B cell (primary cell): ENCODE results near the gene ZRSR2. TPM values are rescaled to one million over a fixed set of nuclear protein-coding genes. Genes with fewer than 3 reads are reported as not detected.

Source experiments
- ATAC-seq: fragments of 200-7000 bp; cut with Tn5 transposase; one replicate; pipeline ENCODE4 v1.10.0; 2021; ENCODE audit warnings: low read depth, mild to moderate bottlenecking, moderate number of reproducible peaks, moderate library complexity
- CTCF ChIA-PET: fragments of 350-600 bp; sonication (Branson Sonifier 250); formaldehyde crosslinking; loops from one replicate; lab custom pipeline; 2021; ENCODE audit warnings: antibody characterized with exemption, inconsistent platforms; lab: Charles Lee
- POLR2A ChIA-PET: fragments of 350-600 bp; sonication (Branson Sonifier 250); formaldehyde crosslinking; loops from one replicate; lab custom pipeline; 2021; ENCODE audit warnings: antibody characterized with exemption; lab: Charles Lee
- DNase-seq: peaks from one replicate; pipeline ENCODE4 v3.0.0; 2013
- H2AFZ ChIP-seq: 2 replicates; pipeline ENCODE4 v1.6.1; 2012; ENCODE audit warnings: mild to moderate bottlenecking, low read depth, low read length; ENCODE audit not compliant: insufficient read depth, poor library complexity, severe bottlenecking
- H3K27ac ChIP-seq, 2 donors: 1 replicate in 1 of 2; 2 replicates in 1 of 2; pipeline ENCODE4 v1.5.1; 2012 to 2013; ENCODE audit warnings: low read length in 2 of 2, mild to moderate bottlenecking in 2 of 2, moderate library complexity in 1 of 2
- H3K27me3 ChIP-seq, 4 experiments: fragments of 200-600 bp in 1 of 4; sonication (generic) in 1 of 4; replicated peaks in 1 of 4; 1 replicate in 2 of 4; 2 replicates in 2 of 4; pipeline versions ENCODE4 v1.6.1 to v1.7.0; 2013 to 2016; ENCODE audit warnings: low read length in 3 of 4, mild to moderate bottlenecking in 2 of 4, mixed read lengths in 1 of 4, moderate library complexity in 1 of 4; ENCODE audit not compliant: insufficient read depth in 4 of 4, control insufficient read depth in 3 of 4; ENCODE audit errors: control extremely low read depth in 1 of 4
- H3K36me3 ChIP-seq, 2 experiments: replicated peaks in 1 of 2; 1 replicate in 1 of 2; 2 replicates in 1 of 2; pipeline versions ENCODE4 v1.6.1 to v1.7.1; 2013; ENCODE audit warnings: low read length in 1 of 2; ENCODE audit not compliant: insufficient read depth in 2 of 2, control insufficient read depth in 1 of 2; ENCODE audit errors: control extremely low read depth in 1 of 2, extremely low read depth in 1 of 2
- H3K4me1 ChIP-seq, 2 donors: fragments of 200-600 bp in 1 of 2; sonication (generic) in 1 of 2; 1 replicate in 1 of 2; 2 replicates in 1 of 2; pipeline versions ENCODE4 v1.5.1 to v1.6.1; 2013 to 2017; ENCODE audit warnings: low read length in 2 of 2; ENCODE audit not compliant: control insufficient read depth in 2 of 2, insufficient read depth in 2 of 2
- H3K4me2 ChIP-seq: replicated peaks from 2 replicates; pipeline ENCODE3; 2012; ENCODE audit warnings: mild to moderate bottlenecking, low read depth, low read length; ENCODE audit not compliant: poor library complexity, severe bottlenecking
- H3K4me3 ChIP-seq, 5 experiments: fragments of 200-600 bp in 1 of 5; sonication (generic) in 1 of 5; 1 replicate in 3 of 5; 2 replicates in 2 of 5; pipeline versions ENCODE4 v1.5.1 to v1.7.0; 2011 to 2016; ENCODE audit warnings: low read length in 4 of 5, mild to moderate bottlenecking in 4 of 5, low read depth in 2 of 5, control low read depth in 1 of 5, moderate library complexity in 1 of 5; ENCODE audit not compliant: insufficient read depth in 1 of 5; ENCODE audit errors: control extremely low read depth in 1 of 5, extremely low read depth in 1 of 5
- H3K79me2 ChIP-seq: fragments of 200-600 bp; sonication (generic); one replicate; pipeline ENCODE4 v1.6.0; 2016; ENCODE audit warnings: low read length; ENCODE audit not compliant: control insufficient read depth, insufficient read depth
- H3K9ac ChIP-seq: fragments of 200-600 bp; sonication (generic); 2 replicates; pipeline ENCODE4 v1.6.1; 2017; ENCODE audit warnings: mild to moderate bottlenecking, low read length, moderate library complexity
- H3K9me3 ChIP-seq, 3 donors: one replicate each; pipeline versions ENCODE4 v1.6.1 to v1.7.1; 2013; ENCODE audit warnings: low read length in 2 of 3; ENCODE audit not compliant: control insufficient read depth in 2 of 3, insufficient read depth in 1 of 3; ENCODE audit errors: control extremely low read depth in 1 of 3
- H4K20me1 ChIP-seq: 2 replicates; pipeline ENCODE4 v1.6.0; 2012; ENCODE audit warnings: mild to moderate bottlenecking, low read length; ENCODE audit not compliant: insufficient read depth, control insufficient read depth, poor library complexity, severe bottlenecking
- H3K27ac Mint-ChIP-seq: one replicate; pipeline ENCODE4 v1.8.0; 2021; ENCODE audit warnings: mixed read lengths
- H3K27me3 Mint-ChIP-seq: one replicate; pipeline ENCODE4 v1.8.0; 2021; ENCODE audit warnings: mixed read lengths
- H3K4me1 Mint-ChIP-seq: one replicate; pipeline ENCODE4 v1.8.0; 2021; ENCODE audit warnings: mixed read lengths
- H3K4me3 Mint-ChIP-seq: one replicate; pipeline ENCODE4 v1.8.0; 2021; ENCODE audit warnings: mixed read lengths
- H3K9me3 Mint-ChIP-seq: one replicate; pipeline ENCODE4 v1.8.0; 2022; ENCODE audit warnings: mixed read lengths; ENCODE audit not compliant: insufficient read depth
- CTCF ChIP-seq: fragments of 200-600 bp; IDR thresholded peaks from one replicate; pipeline ENCODE4 v1.8.0; 2022; ENCODE audit warnings: antibody characterized with exemption, mild to moderate bottlenecking
- EZH2 ChIP-seq: IDR thresholded peaks from 2 replicates; pipeline ENCODE4 v1.6.1; 2012; ENCODE audit warnings: borderline replicate concordance, low read depth, mild to moderate bottlenecking, moderate library complexity, low read length; ENCODE audit not compliant: insufficient read depth, poor library complexity, severe bottlenecking
- WGBS: methylation state at CpG from one replicate; pipeline ENCODE4 v1.1.5; 2013; ENCODE audit warnings: missing lambda C conversion rate; ENCODE audit not compliant: insufficient coverage; 5-methylcytosine and 5-hydroxymethylcytosine counted together
- intact Hi-C: fragments of 100-400 bp; cut with micrococcal nuclease; formaldehyde crosslinking; loops from one replicate; pipeline ENCODE4 v1.10.0; 2022
- polyA plus RNA-seq: library from polyadenylated mRNA; depleted of rRNA; stranded (reverse); fragments of >200 nt; gene quantifications from 2 replicates; pipeline ENCODE4 v1.2.3, GENCODE V29; 2012
- total RNA-seq, 2 donors: library from RNA; stranded (reverse); fragments of 120-200 nt in 1 of 2; gene quantifications; 1 replicate in 1 of 2; 2 replicates in 1 of 2; pipeline versions ENCODE4 v1.2.3 to v1.2.4, GENCODE V29; 2013 to 2022

The ZRSR2 gene
- total and polyA plus RNA-seq, 2 donors (not counting 1 experiment from before 2014, with no cell fraction given) = 27.8 to 28.6 TPM

- no peak overlapping the region for H3K4me3 ChIP-seq
- intact Hi-C loops = no loop called here
- H3K27ac ChIP-seq = no peak overlapping the region
- H4K20me1 ChIP-seq = no peaks in the 10 kb centered on the region
- no peaks in the 10 kb centered on the region for H3K9me3 ChIP-seq
- Mint-ChIP-seq H3K27me3 (no peaks in the 10 kb centered on the region), H3K4me3 (no peak overlapping the region), H3K27ac (no peak overlapping the region), H3K4me1 (peaks cover 52% of the 10 kb centered on the region), H3K9me3 (no peaks in the 10 kb centered on the region)
- 98% methylated on average over 7 of the region's 13 CpGs for WGBS
- H3K4me1 ChIP-seq = peaks cover 31 to 33% of the 10 kb centered on the region in 2 donors
- no peak overlapping the region for H2AFZ ChIP-seq
- ChIA-PET CTCF (interaction anchor here (1.4 kb wide), 1 partner anchor 10 kb away, joined by 4 read pairs; the partner anchor contains the start of gene CA5B), POLR2A (no interaction called here)
- TF ChIP-seq CTCF = no peak
- TF ChIP-seq EZH2 = no peak
- DNase-seq (no peak), ATAC-seq (no peak)
- no peak overlapping the region for H3K4me2 ChIP-seq
- H3K9ac ChIP-seq = no peak overlapping the region
- no peaks in the 10 kb centered on the region for H3K27me3 ChIP-seq
- peaks cover 0 to 3% of the 10 kb centered on the region in 2 experiments for H3K36me3 ChIP-seq
- H3K79me2 ChIP-seq = peaks cover 19% of the 10 kb centered on the region
Observed at GRCh38 chrX:15747626-15748173, 42.6 kb upstream of the ZRSR2 start.

GRCh38 chrX:15748841-15749240, 41.4 kb upstream of the ZRSR2 start:
- DNase-seq = no peak

More at GRCh38 chrX:15748841-15749240, 41.4 kb upstream of the ZRSR2 start:
- POLR2A ChIA-PET = interaction anchor here (0.7 to 1.6 kb wide), 3 partner anchors 8 to 106 kb away, joined by 3 to 10 read pairs (median 3); partner anchors contain the start of gene CA5B
- H3K27ac ChIP-seq = peak overlapping the region; percentile 94 to 97
- no peaks in the 10 kb centered on the region for H3K36me3 ChIP-seq
- H2AFZ ChIP-seq = no peak overlapping the region
- H3K27me3 ChIP-seq = no peaks in the 10 kb centered on the region
- Mint-ChIP-seq H3K27ac (peak overlapping the region; percentile 99), H3K27me3 (no peaks in the 10 kb centered on the region), H3K9me3 (no peaks in the 10 kb centered on the region), H3K4me1 (peaks cover 54% of the 10 kb centered on the region), H3K4me3 (no peak overlapping the region)
- TF ChIP-seq CTCF (no peak), EZH2 (no peak)
- intact Hi-C loops = no loop called here
- H3K9me3 ChIP-seq = no peaks in the 10 kb centered on the region
- CTCF ChIA-PET = interaction anchor here (7.1 kb wide), 1 partner anchor 10 kb away, joined by 28 read pairs; the partner anchor contains the start of gene CA5B
- WGBS = no CpG with 5 or more reads among the region's 3 CpGs
- H3K9ac ChIP-seq = no peak overlapping the region
- peaks cover 17% of the 10 kb centered on the region for H3K79me2 ChIP-seq
- no peaks in the 10 kb centered on the region for H4K20me1 ChIP-seq
- H3K4me3 ChIP-seq = no peak overlapping the region
- peaks cover 31 to 39% of the 10 kb centered on the region in 2 donors for H3K4me1 ChIP-seq
- H3K4me2 ChIP-seq = no peak overlapping the region
- ATAC-seq = no peak
